Mesendoderm (in vitro differentiated cells): ENCODE results near the gene CMTM2.
"Not testable (repeated sequence)": the region's sequence is repeated elsewhere in the genome, so short reads cannot be mapped to it uniquely, and the experiment has no call there.

ENCODE experiments used
- DNase-seq: peaks from one replicate; pipeline ENCODE4 v3.0.0; 2013
- H2AK5ac ChIP-seq: 2 replicates; pipeline ENCODE4 v1.6.1; 2013; ENCODE audit warnings: low read length, inconsistent platforms
- H2BK120ac ChIP-seq: 2 replicates; pipeline ENCODE4 v1.6.1; 2013; ENCODE audit warnings: low read depth, mild to moderate bottlenecking, low read length, moderate library complexity, mixed read lengths
- H2BK15ac ChIP-seq: replicated peaks from 2 replicates; pipeline ENCODE4 v1.6.1; 2013; ENCODE audit warnings: low read depth, mild to moderate bottlenecking, moderate library complexity
- H2BK5ac ChIP-seq: 2 replicates; pipeline ENCODE4 v1.6.1; 2013; ENCODE audit warnings: low read length, inconsistent platforms
- H3K18ac ChIP-seq: 2 replicates; pipeline ENCODE4 v1.6.1; 2013; ENCODE audit warnings: mild to moderate bottlenecking, low read length, mixed read lengths
- H3K23ac ChIP-seq: one replicate; pipeline ENCODE4 v1.6.1; 2013; ENCODE audit warnings: low read length
- H3K27ac ChIP-seq: 2 replicates; pipeline ENCODE4 v1.5.1; 2013; ENCODE audit warnings: low read depth, mild to moderate bottlenecking, inconsistent platforms, low read length, moderate library complexity
- H3K27me3 ChIP-seq: 2 replicates; pipeline ENCODE4 v1.6.1; 2013; ENCODE audit warnings: low read length, control low read depth, mild to moderate bottlenecking, inconsistent platforms; ENCODE audit not compliant: insufficient read depth, poor library complexity
- H3K36me3 ChIP-seq: 2 replicates; pipeline ENCODE4 v1.6.1; 2013; ENCODE audit warnings: low read length, inconsistent platforms; ENCODE audit not compliant: control insufficient read depth, insufficient read depth
- H3K4ac ChIP-seq: one replicate; pipeline ENCODE4 v1.6.1; 2013; ENCODE audit warnings: low read depth, mild to moderate bottlenecking, low read length, moderate library complexity
- H3K4me1 ChIP-seq: 2 replicates; pipeline ENCODE4 v1.6.1; 2013; ENCODE audit warnings: low read depth, low read length, inconsistent platforms; ENCODE audit not compliant: control insufficient read depth
- H3K4me2 ChIP-seq: 2 replicates; pipeline ENCODE4 v1.6.1; 2013; ENCODE audit warnings: low read length
- H3K4me3 ChIP-seq: 2 replicates; pipeline ENCODE4 v1.5.1; 2013; ENCODE audit warnings: mild to moderate bottlenecking, low read length
- H3K56ac ChIP-seq: one replicate; pipeline ENCODE4 v1.6.1; 2013; ENCODE audit warnings: low read length
- H3K79me1 ChIP-seq: 2 replicates; pipeline ENCODE4 v1.6.1; 2013; ENCODE audit warnings: low read length, inconsistent platforms
- H3K79me2 ChIP-seq: 2 replicates; pipeline ENCODE4 v1.6.1; 2013; ENCODE audit warnings: mild to moderate bottlenecking, low read length; ENCODE audit not compliant: control insufficient read depth, insufficient read depth
- H3K9ac ChIP-seq: 2 replicates; pipeline ENCODE4 v1.6.1; 2013; ENCODE audit warnings: low read length, inconsistent platforms
- H4K5ac ChIP-seq: one replicate; pipeline ENCODE4 v1.6.1; 2013; ENCODE audit warnings: low read length
- H4K8ac ChIP-seq: one replicate; pipeline ENCODE4 v1.6.1; 2013; ENCODE audit warnings: low read depth, mild to moderate bottlenecking, control low read depth, low read length, moderate library complexity
- WGBS: extraction: QIAGEN DNeasy Blood & Tissue Kit; methylation state at CpG from one replicate; pipeline ENCODE4 v1.1.7; 2013; ENCODE audit warnings: low lambda C conversion rate, missing lambda C conversion rate; ENCODE audit not compliant: insufficient coverage; ENCODE audit errors: extremely low coverage; 5-methylcytosine and 5-hydroxymethylcytosine counted together

Gene CMTM2

DNA sequence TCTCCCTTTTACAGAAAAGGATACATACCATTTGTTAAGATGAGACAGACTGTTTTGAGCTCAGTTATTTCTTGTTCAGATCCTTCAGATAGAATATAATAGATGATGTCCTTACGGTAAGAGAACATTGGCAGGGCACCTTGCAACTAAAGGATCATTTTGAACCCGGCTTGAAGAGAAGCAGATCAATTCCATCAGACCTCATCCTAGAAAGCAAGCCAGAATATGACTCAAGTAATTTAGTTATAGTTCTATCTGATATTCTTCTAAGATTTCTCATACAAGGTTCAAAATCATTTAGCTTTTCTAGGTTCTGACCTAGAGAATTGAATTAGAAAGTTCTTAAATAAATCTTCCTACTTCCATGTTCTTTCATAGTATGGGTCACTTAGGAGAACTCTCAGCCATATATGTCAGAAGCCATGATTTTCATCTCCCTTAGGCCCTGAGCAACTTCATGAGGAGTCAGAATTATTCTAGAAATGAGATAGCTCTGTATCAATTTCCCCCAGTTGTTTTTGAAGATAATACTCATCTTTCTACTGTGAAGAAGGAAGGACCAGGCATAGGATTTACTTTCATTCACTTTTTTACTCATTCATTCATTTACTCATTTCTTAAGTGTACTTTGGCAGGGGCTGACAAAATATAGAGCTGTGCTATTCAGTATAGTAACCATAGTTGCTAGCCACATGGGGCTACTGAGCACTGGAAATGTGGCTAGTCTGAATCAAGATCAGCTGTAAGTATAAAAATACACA is 15.5 kb upstream of the CMTM2 start:
- no peak overlapping the region for H3K18ac ChIP-seq
- H2BK5ac ChIP-seq, result no peak overlapping the region
- H4K5ac ChIP-seq, result no peak overlapping the region
- no peak overlapping the region for H3K23ac ChIP-seq
- H3K36me3 ChIP-seq, result no peaks in the 10 kb centered on the region
- H3K27me3 ChIP-seq, result no peaks in the 10 kb centered on the region
- H3K4me3 ChIP-seq, result no peak overlapping the region
- no CpG with 5 or more reads among the region's 2 CpGs for WGBS
- DNase-seq, result no peak
- no peak overlapping the region for H3K4ac ChIP-seq
- no peak overlapping the region for H3K4me2 ChIP-seq
- no peak overlapping the region for H3K9ac ChIP-seq
- H3K56ac ChIP-seq, result no peak overlapping the region
- no peak overlapping the region for H2AK5ac ChIP-seq
- H3K79me1 ChIP-seq, result no peaks in the 10 kb centered on the region
- no peak overlapping the region for H2BK120ac ChIP-seq
- no peak overlapping the region for H2BK15ac ChIP-seq
- H3K4me1 ChIP-seq, result no peaks in the 10 kb centered on the region
- no peaks in the 10 kb centered on the region for H3K79me2 ChIP-seq
- H3K27ac ChIP-seq, result no peak overlapping the region
- H4K8ac ChIP-seq, result no peak overlapping the region

DNA sequence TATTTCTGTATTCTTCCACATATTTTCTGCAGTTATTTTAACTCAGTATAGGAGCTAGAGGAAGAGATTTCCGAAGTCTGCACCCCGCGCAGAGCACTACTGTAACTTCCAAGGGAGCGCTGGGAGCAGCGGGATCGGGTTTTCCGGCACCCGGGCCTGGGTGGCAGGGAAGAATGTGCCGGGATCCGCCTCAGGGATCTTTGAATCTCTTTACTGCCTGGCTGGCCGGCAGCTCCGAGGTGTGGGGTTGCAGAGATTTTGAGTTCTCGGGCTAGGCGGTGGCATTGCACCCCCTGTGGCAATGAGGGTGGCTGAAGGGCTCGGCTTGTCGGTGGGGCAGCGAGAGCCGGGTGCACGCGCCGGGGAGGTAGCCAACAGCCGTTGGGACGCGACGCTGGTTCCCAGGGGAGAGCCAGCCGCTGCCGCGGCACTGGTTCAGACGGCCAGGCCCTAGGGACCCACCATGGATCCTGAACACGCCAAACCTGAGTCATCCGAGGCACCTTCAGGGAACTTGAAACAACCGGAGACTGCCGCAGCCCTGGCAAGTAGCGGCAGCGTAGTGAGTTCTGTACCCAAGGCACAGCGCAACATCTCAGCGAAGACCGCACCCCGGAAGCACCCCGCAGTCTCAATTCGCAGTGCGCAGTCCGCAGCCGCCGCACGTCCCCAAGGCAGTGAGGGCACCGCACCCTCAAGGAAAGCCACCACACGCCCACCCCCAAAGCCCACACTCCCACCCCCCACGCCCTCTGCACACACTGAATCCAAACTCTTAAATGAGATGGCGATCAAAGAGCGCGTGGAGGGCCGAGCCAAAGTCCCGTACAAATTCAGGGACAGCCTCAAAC is 13.0 kb upstream of the CMTM2 start, which contains the start of gene CMTM1:
Gene CMTM1, plus strand, starts transcription at position 389 of the 851 bp plus-strand sequence. Its CDS starts 75 bp downstream, at position 464.
- Histone ChIP-seq H3K18ac (no peak within 1 kb of the TSS), H3K4me3 (no peak within 1 kb of the TSS), H2AK5ac (no peak within 1 kb of the TSS), H3K27me3 (no peaks in the 10 kb centered on the region), H3K27ac (no peak within 1 kb of the TSS), H3K9ac (no peak within 1 kb of the TSS), H3K79me2 (no peaks in the 10 kb centered on the region), H2BK5ac (no peak within 1 kb of the TSS), H3K56ac (no peak within 1 kb of the TSS), H3K79me1 (no peaks in the 10 kb centered on the region), H4K5ac (no peak within 1 kb of the TSS), H3K4ac (no peak within 1 kb of the TSS), H2BK15ac (no peak within 1 kb of the TSS), H2BK120ac (no peak within 1 kb of the TSS), H4K8ac (no peak within 1 kb of the TSS), H3K4me2 (no peak within 1 kb of the TSS), H3K36me3 (no peaks in the 10 kb centered on the region), H3K4me1 (no peaks in the 10 kb centered on the region), H3K23ac (no peak within 1 kb of the TSS)
- no CpG with 5 or more reads among the region's 54 CpGs for WGBS
- no peak for DNase-seq

DNA sequence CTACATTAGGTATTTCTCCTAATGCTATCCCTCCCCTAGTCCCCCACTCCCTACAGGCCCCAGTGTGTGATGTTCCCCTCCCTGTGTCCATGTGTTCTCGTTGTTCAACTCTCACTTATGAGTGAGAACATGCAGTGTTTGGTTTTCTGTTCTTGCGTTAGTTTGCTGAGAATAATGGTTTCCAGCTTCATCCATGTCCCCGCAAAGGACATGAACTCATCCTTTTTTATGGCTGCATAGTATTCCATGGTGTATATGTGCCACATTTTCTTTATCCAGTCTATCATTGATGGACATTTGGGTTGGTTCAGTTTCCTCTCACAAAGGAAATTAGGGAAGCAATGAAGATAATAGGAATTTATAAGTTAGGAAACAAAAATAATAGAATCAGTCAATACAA is 12.0 kb upstream of the CMTM2 start:
- not testable (repeated sequence) for H3K36me3 ChIP-seq, DNase-seq, H3K9ac ChIP-seq, H3K4me1 ChIP-seq, H2BK120ac ChIP-seq, H3K23ac ChIP-seq, H3K79me1 ChIP-seq, H3K18ac ChIP-seq, H2BK5ac ChIP-seq, H3K27me3 ChIP-seq, H3K79me2 ChIP-seq, H3K4ac ChIP-seq, H2BK15ac ChIP-seq, H2AK5ac ChIP-seq, H4K5ac ChIP-seq, H3K4me3 ChIP-seq, H3K27ac ChIP-seq, H3K56ac ChIP-seq, H4K8ac ChIP-seq, H3K4me2 ChIP-seq
- WGBS, result no CpG with 5 or more reads among the region's 3 CpGs

DNA sequence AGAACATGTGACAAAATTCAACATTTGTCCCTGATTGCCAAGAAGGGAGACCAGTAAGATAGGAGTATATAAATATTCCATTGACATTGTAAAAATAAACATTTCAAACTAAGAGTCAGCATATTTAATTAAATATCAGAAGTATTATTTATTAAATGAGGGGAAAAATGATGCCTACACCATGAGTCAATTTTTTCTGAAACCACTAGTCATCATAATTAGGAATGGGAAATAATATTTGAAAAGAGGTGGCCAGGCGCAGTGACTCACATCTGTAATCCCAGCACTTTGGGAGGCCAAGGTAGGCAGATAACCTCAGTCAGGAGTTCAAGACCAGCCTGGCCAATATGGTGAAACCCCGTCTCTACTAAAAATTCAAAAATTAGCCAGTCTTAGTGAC is 10.9 kb upstream of the CMTM2 start:
- Histone ChIP-seq H3K4me3 (no peak overlapping the region), H3K4me2 (no peak overlapping the region), H3K9ac (no peak overlapping the region), H4K5ac (no peak overlapping the region), H4K8ac (no peak overlapping the region), H2BK5ac (no peak overlapping the region), H3K23ac (no peak overlapping the region), H3K27me3 (no peaks in the 10 kb centered on the region), H3K79me1 (no peaks in the 10 kb centered on the region), H2AK5ac (no peak overlapping the region), H3K56ac (no peak overlapping the region), H2BK15ac (no peak overlapping the region), H3K18ac (no peak overlapping the region), H3K36me3 (no peaks in the 10 kb centered on the region), H2BK120ac (no peak overlapping the region), H3K27ac (no peak overlapping the region), H3K79me2 (no peaks in the 10 kb centered on the region), H3K4me1 (no peaks in the 10 kb centered on the region), H3K4ac (no peak overlapping the region)
- DNase-seq, result no peak
- no CpG with 5 or more reads among the region's 2 CpGs for WGBS

DNA sequence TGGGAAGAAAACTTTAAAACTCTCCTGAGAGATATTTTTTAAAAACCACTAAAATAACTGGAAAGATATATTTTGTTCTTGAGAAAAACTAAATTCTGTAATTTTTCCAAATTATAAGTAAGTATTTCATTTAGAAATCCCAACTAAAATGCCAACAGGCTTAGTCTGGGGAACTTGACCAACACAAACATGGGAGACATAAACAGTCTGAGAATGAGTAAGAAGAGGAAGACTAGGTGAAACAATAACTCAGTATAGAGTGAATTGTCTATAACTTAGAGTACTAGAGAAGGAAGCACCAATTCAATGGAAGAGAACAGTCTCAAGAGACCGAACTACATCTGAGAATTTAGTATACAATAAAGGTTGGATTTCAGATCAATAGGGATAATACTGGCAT is 10.1 kb upstream of the CMTM2 start:
- no peak overlapping the region for H2AK5ac ChIP-seq
- H2BK15ac ChIP-seq, result no peak overlapping the region
- H4K5ac ChIP-seq, result no peak overlapping the region
- no peak overlapping the region for H3K56ac ChIP-seq
- H3K4me2 ChIP-seq, result no peak overlapping the region
- H3K9ac ChIP-seq, result no peak overlapping the region
- no peak for DNase-seq
- H3K36me3 ChIP-seq, result no peaks in the 10 kb centered on the region
- no peaks in the 10 kb centered on the region for H3K27me3 ChIP-seq
- no peak overlapping the region for H3K27ac ChIP-seq
- H4K8ac ChIP-seq, result no peak overlapping the region
- no peak overlapping the region for H2BK5ac ChIP-seq
- no peaks in the 10 kb centered on the region for H3K79me2 ChIP-seq
- no peak overlapping the region for H3K4me3 ChIP-seq
- WGBS, result no CpG with 5 or more reads among the region's 1 CpG
- H3K18ac ChIP-seq, result no peak overlapping the region
- H3K4ac ChIP-seq, result no peak overlapping the region
- no peaks in the 10 kb centered on the region for H3K79me1 ChIP-seq
- H3K4me1 ChIP-seq, result no peaks in the 10 kb centered on the region
- H3K23ac ChIP-seq, result no peak overlapping the region
- no peak overlapping the region for H2BK120ac ChIP-seq
